GM21825 (cell line): Measurements from ENCODE around the gene CENPC.
"Not testable (repeated sequence)": the region's sequence is repeated elsewhere in the genome, so short reads cannot be mapped to it uniquely, and the experiment has no call there.

Experiments
- ATAC-seq: cut with Tn5 transposase; IDR thresholded peaks from one replicate; pipeline ENCODE4 v1.9.1; 2021; ENCODE audit warnings: mild to moderate bottlenecking, moderate library complexity; ENCODE audit not compliant: unreplicated experiment

The CENPC gene

GRCh38 chr4:67550857-67551256, 5.6 kb upstream of the CENPC start:
- ATAC-seq, result peak; percentile 37

- ATAC-seq, result peak; percentile 23
Measured at GRCh38 chr4:67550451-67550850, 5.1 kb upstream of the CENPC start.

- peak; percentile 33 for ATAC-seq
Measured at GRCh38 chr4:67549123-67549522, 3.8 kb upstream of the CENPC start.

GRCh38 chr4:67546971-67547370, 1.7 kb upstream of the CENPC start:
- ATAC-seq, result no peak

- ATAC-seq, result no peak
Measured at GRCh38 chr4:67546004-67546356, 677 bp upstream of the CENPC start.

- no peak for ATAC-seq
Measured at GRCh38 chr4:67542076-67542475, 3.2 kb downstream of the CENPC start.

GRCh38 chr4:67539830-67540229, 5.5 kb downstream of the CENPC start:
- no peak for ATAC-seq

- ATAC-seq, result no peak
Measured at GRCh38 chr4:67535280-67535840, 9.9 kb downstream of the CENPC start.

- ATAC-seq, result no peak
Measured at GRCh38 chr4:67533112-67533511, 12.2 kb downstream of the CENPC start.

GRCh38 chr4:67532397-67532796, 12.9 kb downstream of the CENPC start:
- ATAC-seq, result not testable (repeated sequence)

- no peak for ATAC-seq
Measured at GRCh38 chr4:67531379-67531962, 13.8 kb downstream of the CENPC start.

GRCh38 chr4:67524140-67524539, 21.2 kb downstream of the CENPC start:
- not testable (repeated sequence) for ATAC-seq

GRCh38 chr4:67522851-67523671, 22.2 kb downstream of the CENPC start:
- no peak for ATAC-seq

- ATAC-seq, result no peak
Measured at GRCh38 chr4:67522230-67522629, 23.1 kb downstream of the CENPC start.

- no peak for ATAC-seq
Measured at GRCh38 chr4:67521506-67521905, 23.8 kb downstream of the CENPC start.

- no peak for ATAC-seq
Measured at GRCh38 chr4:67520141-67520540, 25.2 kb downstream of the CENPC start.

- no peak for ATAC-seq
Measured at GRCh38 chr4:67512501-67512900, 32.8 kb downstream of the CENPC start.

GRCh38 chr4:67500373-67500772, 44.9 kb downstream of the CENPC start:
- ATAC-seq, result no peak

- no peak for ATAC-seq
Measured at GRCh38 chr4:67499799-67500198, 45.5 kb downstream of the CENPC start.

GRCh38 chr4:67483868-67484602, 61.3 kb downstream of the CENPC start:
- no peak for ATAC-seq

GRCh38 chr4:67480810-67481209, 64.5 kb downstream of the CENPC start:
- ATAC-seq, result no peak

GRCh38 chr4:67475155-67475554, 70.1 kb downstream of the CENPC start:
- ATAC-seq, result no peak
